DOHH2 (cell line): ENCODE results near the gene NET1.

Experiments
- H3F3A ChIP-seq: fragments of 200-600 bp; sonication (generic), shearing (Covaris generic); 2 replicates; pipeline ENCODE4 v1.6.0; 2016; ENCODE audit warnings: antibody characterized with exemption, mild to moderate bottlenecking; ENCODE audit not compliant: control insufficient read depth, insufficient read depth
- H3K27ac ChIP-seq: fragments of 200-600 bp; sonication (generic); 2 replicates; pipeline ENCODE4 v1.5.1; 2014; ENCODE audit warnings: low read depth, mild to moderate bottlenecking, low read length, moderate library complexity
- H3K27me3 ChIP-seq: fragments of 200-600 bp; sonication (generic); 2 replicates; pipeline ENCODE4 v1.6.1; 2014; ENCODE audit warnings: mild to moderate bottlenecking, low read length, mixed read lengths; ENCODE audit not compliant: control insufficient read depth
- H3K36me3 ChIP-seq: fragments of 200-600 bp; sonication (generic); 2 replicates; pipeline ENCODE4 v1.6.1; 2014; ENCODE audit warnings: mild to moderate bottlenecking, low read length, moderate library complexity, mixed read lengths; ENCODE audit not compliant: control insufficient read depth
- H3K4me1 ChIP-seq: fragments of 200-600 bp; sonication (generic); 2 replicates; pipeline ENCODE4 v1.6.1; 2014; ENCODE audit warnings: mild to moderate bottlenecking, low read length, mixed read lengths; ENCODE audit not compliant: control insufficient read depth
- H3K4me2 ChIP-seq: fragments of 200-600 bp; sonication (generic); 2 replicates; pipeline ENCODE4 v1.6.0; 2014; ENCODE audit warnings: mild to moderate bottlenecking, low read length, moderate library complexity
- H3K4me3 ChIP-seq: fragments of 200-600 bp; sonication (generic); 2 replicates; pipeline ENCODE4 v1.5.1; 2014; ENCODE audit warnings: mild to moderate bottlenecking, low read length, mixed read lengths
- H3K79me2 ChIP-seq: fragments of 200-600 bp; sonication (generic); 2 replicates; pipeline ENCODE4 v1.6.1; 2014; ENCODE audit warnings: mild to moderate bottlenecking, low read length, mixed read lengths; ENCODE audit not compliant: control insufficient read depth
- H3K9me2 ChIP-seq: fragments of 200-600 bp; sonication (generic); replicated peaks from 2 replicates; pipeline ENCODE4 v1.6.1; 2014; ENCODE audit warnings: mild to moderate bottlenecking, low read length, mixed read lengths; ENCODE audit not compliant: control insufficient read depth
- H3K9me3 ChIP-seq: fragments of 200-600 bp; sonication (generic); 2 replicates; pipeline ENCODE4 v1.6.1; 2014; ENCODE audit warnings: antibody characterized with exemption, low read length, mixed read lengths; ENCODE audit not compliant: control insufficient read depth, insufficient read depth
- H4K20me1 ChIP-seq: fragments of 200-600 bp; sonication (generic); 2 replicates; pipeline ENCODE4 v1.6.0; 2014; ENCODE audit warnings: low read depth, mild to moderate bottlenecking, antibody characterized with exemption, low read length, moderate library complexity; ENCODE audit not compliant: control insufficient read depth, insufficient read depth
- EZH2phosphoT487 ChIP-seq: fragments of 200-600 bp; sonication (generic); IDR thresholded peaks from 2 replicates; pipeline ENCODE4 v1.6.1; 2017; ENCODE audit warnings: borderline replicate concordance, mild to moderate bottlenecking, antibody characterized with exemption, low read length, moderate library complexity, mixed read lengths
- TF ChIP-seq, protein P1 (sequence below): fragments of 200-600 bp; sonication (generic); IDR thresholded peaks from one replicate; pipeline ENCODE4 v1.5.1; 2014; ENCODE audit warnings: antibody characterized with exemption, mild to moderate bottlenecking, low read depth, low read length; ENCODE audit not compliant: poor library complexity, severe bottlenecking

The NET1 gene

DNA sequence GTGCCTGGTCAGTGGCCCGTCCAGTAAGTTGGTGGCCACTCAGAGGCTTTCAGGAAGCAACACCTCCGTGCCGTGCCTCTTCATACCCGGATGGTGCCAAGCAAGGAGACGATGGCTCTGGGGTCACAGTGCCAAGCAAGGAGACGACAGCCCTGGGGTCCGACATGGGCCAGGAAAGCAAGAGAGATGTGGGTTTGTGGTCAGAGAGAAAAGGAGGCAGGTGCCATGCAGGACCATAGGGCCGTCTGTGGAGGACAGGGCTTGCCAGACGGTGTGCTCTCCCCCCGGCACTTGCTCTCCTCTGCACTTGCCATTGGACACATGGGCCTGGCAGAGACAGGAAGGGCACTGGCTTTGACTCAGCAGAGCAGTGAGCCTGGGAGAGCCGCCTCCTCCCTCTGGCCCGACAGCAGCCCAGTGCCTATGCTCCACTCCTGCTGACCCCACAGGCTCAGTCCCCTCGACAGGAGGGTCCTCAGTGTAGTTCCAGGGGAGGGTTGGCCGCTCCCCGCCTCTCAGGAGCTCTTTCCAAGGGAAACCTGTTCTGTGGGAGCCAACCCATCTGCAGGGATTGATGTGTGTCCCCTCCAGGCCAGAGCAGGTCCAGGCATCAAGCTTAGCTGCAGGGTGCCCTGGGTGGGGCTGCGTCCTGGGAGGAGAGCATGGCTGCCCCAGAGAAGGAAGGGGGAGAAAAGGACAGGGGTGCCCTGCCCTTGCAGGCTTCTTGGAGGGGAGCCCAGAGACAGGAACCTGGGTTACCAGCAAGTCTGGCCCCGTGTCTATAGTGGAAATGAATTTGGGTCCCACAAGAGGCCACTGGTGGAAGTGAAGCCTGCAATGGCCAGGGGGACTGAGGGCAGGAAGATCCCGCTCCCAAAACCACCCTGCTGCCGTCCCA is 94.6 kb downstream of the NET1 start:
- Histone ChIP-seq H3K36me3 (no peaks in the 10 kb centered on the region), H3K27me3 (peaks cover 10% of the 10 kb centered on the region), H3K9me2 (no peaks in the 10 kb centered on the region), H3K27ac (no peak overlapping the region), H4K20me1 (no peaks in the 10 kb centered on the region), H3K9me3 (no peaks in the 10 kb centered on the region), H3K4me2 (no peak overlapping the region), H3K79me2 (no peaks in the 10 kb centered on the region), H3K4me1 (no peaks in the 10 kb centered on the region), H3K4me3 (no peak overlapping the region), H3F3A (no peaks in the 10 kb centered on the region)
- TF ChIP-seq, protein P1, sequence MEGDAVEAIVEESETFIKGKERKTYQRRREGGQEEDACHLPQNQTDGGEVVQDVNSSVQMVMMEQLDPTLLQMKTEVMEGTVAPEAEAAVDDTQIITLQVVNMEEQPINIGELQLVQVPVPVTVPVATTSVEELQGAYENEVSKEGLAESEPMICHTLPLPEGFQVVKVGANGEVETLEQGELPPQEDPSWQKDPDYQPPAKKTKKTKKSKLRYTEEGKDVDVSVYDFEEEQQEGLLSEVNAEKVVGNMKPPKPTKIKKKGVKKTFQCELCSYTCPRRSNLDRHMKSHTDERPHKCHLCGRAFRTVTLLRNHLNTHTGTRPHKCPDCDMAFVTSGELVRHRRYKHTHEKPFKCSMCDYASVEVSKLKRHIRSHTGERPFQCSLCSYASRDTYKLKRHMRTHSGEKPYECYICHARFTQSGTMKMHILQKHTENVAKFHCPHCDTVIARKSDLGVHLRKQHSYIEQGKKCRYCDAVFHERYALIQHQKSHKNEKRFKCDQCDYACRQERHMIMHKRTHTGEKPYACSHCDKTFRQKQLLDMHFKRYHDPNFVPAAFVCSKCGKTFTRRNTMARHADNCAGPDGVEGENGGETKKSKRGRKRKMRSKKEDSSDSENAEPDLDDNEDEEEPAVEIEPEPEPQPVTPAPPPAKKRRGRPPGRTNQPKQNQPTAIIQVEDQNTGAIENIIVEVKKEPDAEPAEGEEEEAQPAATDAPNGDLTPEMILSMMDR = no peak
- no peak for TF ChIP-seq EZH2phosphoT487

DNA sequence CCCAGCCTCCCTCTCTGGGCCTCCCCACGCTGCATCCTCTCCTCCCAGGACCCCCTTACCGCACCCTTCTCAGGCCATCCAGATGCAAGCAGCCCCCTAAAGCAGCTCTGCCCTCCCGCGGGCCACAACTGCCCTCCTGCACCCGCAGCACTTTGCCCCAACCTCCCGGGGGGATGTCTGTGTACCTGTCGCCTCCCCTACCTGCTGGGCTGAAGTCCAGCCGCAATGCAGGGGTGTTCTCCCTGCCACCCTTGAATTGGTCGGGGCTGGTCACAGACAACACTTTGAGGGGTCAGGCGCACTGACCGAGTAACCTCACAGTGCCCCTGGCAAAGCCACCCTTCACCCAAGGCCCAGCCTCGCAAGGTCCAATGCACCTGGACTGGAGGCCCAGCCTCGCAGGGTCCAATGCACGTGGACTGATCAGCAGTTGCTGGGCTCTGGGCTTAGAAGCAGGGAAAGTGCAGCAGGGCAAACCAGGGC is 95.3 kb downstream of the NET1 start:
- Histone ChIP-seq H4K20me1 (no peaks in the 10 kb centered on the region), H3F3A (no peaks in the 10 kb centered on the region), H3K36me3 (no peaks in the 10 kb centered on the region), H3K79me2 (no peaks in the 10 kb centered on the region), H3K4me3 (no peak overlapping the region), H3K27ac (no peak overlapping the region), H3K4me2 (no peak overlapping the region), H3K4me1 (no peaks in the 10 kb centered on the region), H3K9me2 (no peaks in the 10 kb centered on the region), H3K9me3 (no peaks in the 10 kb centered on the region), H3K27me3 (peaks cover 3% of the 10 kb centered on the region; the same call in 1 of the 2 replicates)
- TF ChIP-seq, protein P1 = no peak
- TF ChIP-seq EZH2phosphoT487 = no peak

DNA sequence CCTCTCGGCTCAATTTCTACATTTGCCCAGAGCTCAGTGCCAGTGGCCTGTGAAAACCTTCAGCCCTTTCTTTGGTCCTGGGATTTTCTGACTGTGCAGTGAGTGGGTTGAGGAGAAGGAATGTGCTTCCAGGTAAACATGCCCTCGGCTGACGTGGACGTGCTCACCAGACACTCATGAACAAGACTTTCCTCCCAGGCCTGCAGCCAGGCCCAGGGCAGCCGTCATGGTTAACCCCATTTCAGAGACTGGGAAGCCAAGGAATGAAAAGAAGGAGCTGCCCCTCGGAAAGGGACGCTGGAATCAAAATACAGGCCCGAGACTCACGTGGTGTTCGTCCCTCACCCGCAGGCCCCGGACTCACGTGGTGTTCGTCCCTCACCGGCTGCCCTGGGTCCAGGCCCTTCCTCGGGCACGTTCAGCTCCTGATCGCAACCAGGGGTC is 95.8 kb downstream of the NET1 start:
- no peaks in the 10 kb centered on the region for H3K36me3 ChIP-seq
- H4K20me1 ChIP-seq = no peaks in the 10 kb centered on the region
- H3K9me2 ChIP-seq = no peaks in the 10 kb centered on the region
- no peak overlapping the region for H3K4me2 ChIP-seq
- H3F3A ChIP-seq = no peaks in the 10 kb centered on the region
- H3K4me3 ChIP-seq = no peak overlapping the region
- no peaks in the 10 kb centered on the region for H3K79me2 ChIP-seq
- no peaks in the 10 kb centered on the region for H3K9me3 ChIP-seq
- H3K27ac ChIP-seq = no peak overlapping the region
- no peaks in the 10 kb centered on the region for H3K27me3 ChIP-seq
- H3K4me1 ChIP-seq = no peaks in the 10 kb centered on the region
- TF ChIP-seq, protein P1 = no peak
- TF ChIP-seq EZH2phosphoT487 = no peak
